ENCODE data around the gene FITM2. TPM values are rescaled to one million over a fixed set of nuclear protein-coding genes. Genes with fewer than 3 reads are reported as not detected.

The FITM2 gene
- total RNA-seq, 1 donor from 2014 or later: 5.3 TPM

- H3K9me3 ChIP-seq: no peaks in the 10 kb centered on the region
- no peak for DNase-seq (ENCODE audit: low spot score in 2 of 2)
- TF ChIP-seq CTCF (IDR thresholded peaks at IDR 0.05): no peak
- H3K36me3 ChIP-seq: peaks cover 0 to 5% of the 10 kb centered on the region in 2 donors
- H3K27me3 ChIP-seq: no peaks in the 10 kb centered on the region
- H3K4me1 ChIP-seq: peaks cover 4 to 9% of the 10 kb centered on the region in 2 donors
- intact Hi-C loops (cut with DNase I): loop anchor here (2.0 to 10.0 kb wide), 5 partner anchors 193 to 853 kb away; partner anchors contain the start of genes SRSF6, TOMM34 and YWHAB
- H3K27ac ChIP-seq: peak overlapping the region in 1 of 2 donors; percentile 68
- H3K4me3 ChIP-seq: peak overlapping the region; percentile 85 to 100
Observed at GRCh38 chr20:44309763-44310663, 989 bp downstream of the FITM2 start.

DNA sequence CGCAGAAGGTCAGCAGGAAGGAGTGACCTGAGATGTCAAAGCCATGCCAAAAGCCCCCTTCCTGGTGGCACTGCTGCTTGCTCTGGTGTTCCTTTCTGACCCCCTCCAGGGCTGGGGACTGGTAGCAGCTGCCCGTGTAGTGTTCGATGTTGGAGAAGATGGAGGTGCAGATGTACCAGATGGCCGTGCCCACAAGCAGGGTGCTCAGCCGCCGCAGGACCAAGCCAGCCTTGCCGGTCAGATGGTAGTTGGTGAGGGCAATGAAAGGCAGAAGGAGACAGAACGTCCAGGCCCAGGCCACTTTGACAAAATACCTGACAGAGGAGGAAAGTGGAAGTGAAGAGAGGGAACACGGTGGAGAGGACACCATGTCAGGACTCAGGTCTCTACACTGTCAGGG is 4.1 kb downstream of the FITM2 start:
- no peak overlapping the region for H3K27ac ChIP-seq
- H3K4me3 ChIP-seq: no peak overlapping the region
- H3K4me1 ChIP-seq: peaks cover 4 to 9% of the 10 kb centered on the region in 2 donors
- TF ChIP-seq CTCF (IDR thresholded peaks at IDR 0.05): no peak
- no peaks in the 10 kb centered on the region for H3K9me3 ChIP-seq
- intact Hi-C loops (cut with DNase I): no loop called here
- H3K27me3 ChIP-seq: no peaks in the 10 kb centered on the region
- DNase-seq (ENCODE audit: low spot score in 2 of 2): no peak
- H3K36me3 ChIP-seq: peaks cover 0 to 5% of the 10 kb centered on the region in 2 donors

DNA sequence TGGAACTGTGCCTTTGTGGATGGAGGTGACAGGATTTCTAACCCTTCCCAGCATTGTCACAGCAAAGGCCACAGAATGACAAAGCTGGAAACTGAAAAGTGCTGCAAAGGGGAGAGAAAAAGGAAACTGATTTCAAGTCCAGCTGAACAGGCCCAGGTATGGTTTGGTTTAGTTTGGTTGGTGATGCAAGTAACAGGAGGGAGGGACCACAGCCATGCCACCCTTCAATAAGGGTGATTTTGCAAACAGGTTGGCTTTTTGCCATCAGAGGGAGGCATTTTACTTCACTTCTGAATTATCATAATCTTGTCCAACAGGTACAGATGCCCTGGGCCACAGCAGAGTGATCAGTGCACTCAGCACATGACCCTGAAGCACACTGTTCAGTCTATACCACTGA is 6.6 kb downstream of the FITM2 start:
- no peak for DNase-seq (ENCODE audit: low spot score in 2 of 2)
- no peak for TF ChIP-seq CTCF (IDR thresholded peaks at IDR 0.05)
- no peak overlapping the region for H3K4me3 ChIP-seq
- no peaks in the 10 kb centered on the region for H3K9me3 ChIP-seq
- intact Hi-C loops (cut with DNase I): no loop called here
- peaks cover 0 to 5% of the 10 kb centered on the region in 2 donors for H3K36me3 ChIP-seq
- no peak overlapping the region for H3K27ac ChIP-seq
- no peaks in the 10 kb centered on the region for H3K4me1 ChIP-seq
- no peaks in the 10 kb centered on the region for H3K27me3 ChIP-seq

- Histone ChIP-seq H3K9me3 (no peaks in the 10 kb centered on the region), H3K27ac (no peak overlapping the region), H3K27me3 (no peaks in the 10 kb centered on the region), H3K4me1 (no peaks in the 10 kb centered on the region), H3K4me3 (no peak overlapping the region), H3K36me3 (peaks cover 0 to 5% of the 10 kb centered on the region in 2 donors)
- TF ChIP-seq CTCF (IDR thresholded peaks at IDR 0.05): no peak
- intact Hi-C loops (cut with DNase I): no loop called here
- no peak for DNase-seq (ENCODE audit: low spot score in 2 of 2)
Observed at GRCh38 chr20:44302736-44303135, 8.3 kb downstream of the FITM2 start.

DNA sequence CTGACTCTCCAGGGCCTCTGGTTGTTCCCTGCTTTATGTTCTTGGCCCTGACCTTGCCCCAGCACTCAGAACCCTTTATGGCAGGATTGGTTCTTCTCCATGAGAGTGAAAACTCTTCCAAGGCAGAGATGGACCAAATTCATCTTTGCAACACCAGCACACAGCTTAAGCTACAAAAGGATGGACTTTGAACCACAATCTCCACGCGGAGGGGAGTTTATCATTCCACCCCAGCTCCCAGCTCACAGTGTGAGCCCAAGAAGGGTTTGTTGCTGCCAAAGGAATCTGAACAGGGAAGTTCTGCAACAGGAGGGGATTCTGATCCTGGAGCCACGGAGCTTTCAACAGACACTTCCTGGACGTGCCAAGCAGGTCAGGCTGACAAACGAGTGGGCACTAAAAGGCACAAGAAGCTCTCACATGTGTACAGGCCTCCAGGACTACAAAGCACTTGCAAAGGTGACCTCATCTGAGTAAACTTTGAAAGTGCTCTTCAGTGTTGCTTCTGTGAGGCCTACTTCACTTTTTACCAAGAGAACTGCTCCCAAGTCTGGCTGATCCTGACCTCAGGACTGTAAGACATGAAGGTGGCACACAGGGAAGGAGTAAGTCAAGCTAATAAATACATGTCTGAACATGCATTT is 8.9 kb downstream of the FITM2 start:
- no peak for DNase-seq (ENCODE audit: low spot score in 2 of 2)
- no peak for TF ChIP-seq CTCF (IDR thresholded peaks at IDR 0.05)
- H3K4me3 ChIP-seq: no peak overlapping the region
- no peaks in the 10 kb centered on the region for H3K4me1 ChIP-seq
- intact Hi-C loops (cut with DNase I): no loop called here
- no peak overlapping the region for H3K27ac ChIP-seq
- H3K9me3 ChIP-seq: no peaks in the 10 kb centered on the region
- no peaks in the 10 kb centered on the region for H3K27me3 ChIP-seq
- H3K36me3 ChIP-seq: peaks cover 0 to 5% of the 10 kb centered on the region in 2 donors
